Stimulated activated naive CD4-positive, alpha-beta T cell treated with Interleukin-2 at 50 U/mL for 16 hours (primary cell): ENCODE results near the gene VAV2.
"Not testable (repeated sequence)": the region's sequence is repeated elsewhere in the genome, so short reads cannot be mapped to it uniquely, and the experiment has no call there.

Source experiments
- DNase-seq: peaks from one replicate; lab custom pipeline; 2025; lab: John Stamatoyannopoulos, UW

The VAV2 gene

DNA sequence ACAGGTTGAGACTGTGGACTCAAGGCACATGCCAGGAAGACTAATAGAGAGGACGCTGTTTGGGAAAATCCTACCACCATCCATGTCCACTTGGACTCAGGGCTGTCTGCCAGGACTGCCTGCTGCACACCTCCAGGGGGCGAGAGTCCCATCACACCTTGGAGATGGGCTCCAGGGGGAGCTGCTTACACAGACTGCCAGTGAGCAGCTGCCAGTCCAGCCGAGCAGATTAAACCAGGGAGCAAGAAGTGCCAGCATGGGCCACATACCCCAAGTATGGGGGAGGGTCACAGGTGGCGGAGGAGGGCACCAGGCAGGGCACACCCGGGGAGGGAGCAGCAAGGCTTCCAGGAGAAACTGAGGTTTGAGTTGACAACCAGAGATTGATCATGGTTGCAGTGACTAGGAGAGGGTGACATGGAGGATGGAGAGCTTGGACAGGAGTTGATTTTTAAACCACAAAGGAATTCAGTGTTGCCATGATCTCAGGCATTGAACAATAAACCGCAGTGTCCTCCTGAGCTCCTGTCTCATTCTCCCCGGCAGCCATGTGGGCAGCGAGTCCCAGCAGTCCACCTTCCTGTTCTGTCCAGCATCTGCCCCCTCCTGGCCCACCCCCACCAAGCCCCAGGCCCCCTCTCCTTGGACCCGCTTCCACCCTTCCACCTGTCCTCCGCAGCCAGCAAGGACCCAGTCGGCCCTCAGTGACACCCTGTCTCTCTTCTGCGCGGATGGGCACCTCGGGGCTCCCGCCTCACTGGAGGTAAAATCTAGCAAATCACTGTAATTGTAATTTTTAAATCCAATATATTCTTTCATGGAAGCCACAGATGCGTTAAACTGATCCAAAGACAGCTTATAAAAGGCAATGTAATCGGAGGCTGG is 3.1 kb upstream of the VAV2 start:
- no peak for DNase-seq

DNA sequence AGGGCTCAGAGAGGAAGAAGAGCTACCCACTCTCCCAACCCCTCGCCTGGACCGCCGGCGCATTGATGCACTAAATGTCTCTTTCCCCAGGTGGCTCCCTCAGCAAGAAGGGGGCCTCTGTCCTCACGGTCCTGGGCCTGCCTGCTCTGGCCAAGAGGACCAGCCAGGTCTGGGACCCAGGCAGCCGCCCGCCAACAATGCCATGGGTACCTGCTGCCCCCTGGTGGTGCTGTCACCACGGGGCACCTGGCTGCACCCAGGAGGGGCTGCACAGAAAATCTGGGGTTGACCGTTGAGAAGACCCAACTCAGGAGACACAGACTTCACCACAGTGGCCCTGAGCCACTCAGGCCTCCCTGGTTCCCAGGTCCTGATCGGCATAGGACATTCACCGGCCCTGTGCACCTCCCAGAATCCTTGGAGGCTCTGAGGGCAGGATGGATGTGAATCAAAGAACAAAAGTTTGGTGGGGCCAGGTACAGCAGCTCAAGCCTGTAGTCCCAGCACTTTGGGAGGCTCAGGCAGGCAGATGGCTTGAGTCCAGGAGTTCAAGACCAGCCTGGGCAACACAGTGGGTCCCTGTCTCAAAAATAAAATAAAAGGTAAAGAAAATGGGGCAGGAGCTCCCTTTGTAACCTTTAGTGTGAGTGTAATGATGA is 2.4 kb upstream of the VAV2 start:
- peak; percentile 68 for DNase-seq

DNA sequence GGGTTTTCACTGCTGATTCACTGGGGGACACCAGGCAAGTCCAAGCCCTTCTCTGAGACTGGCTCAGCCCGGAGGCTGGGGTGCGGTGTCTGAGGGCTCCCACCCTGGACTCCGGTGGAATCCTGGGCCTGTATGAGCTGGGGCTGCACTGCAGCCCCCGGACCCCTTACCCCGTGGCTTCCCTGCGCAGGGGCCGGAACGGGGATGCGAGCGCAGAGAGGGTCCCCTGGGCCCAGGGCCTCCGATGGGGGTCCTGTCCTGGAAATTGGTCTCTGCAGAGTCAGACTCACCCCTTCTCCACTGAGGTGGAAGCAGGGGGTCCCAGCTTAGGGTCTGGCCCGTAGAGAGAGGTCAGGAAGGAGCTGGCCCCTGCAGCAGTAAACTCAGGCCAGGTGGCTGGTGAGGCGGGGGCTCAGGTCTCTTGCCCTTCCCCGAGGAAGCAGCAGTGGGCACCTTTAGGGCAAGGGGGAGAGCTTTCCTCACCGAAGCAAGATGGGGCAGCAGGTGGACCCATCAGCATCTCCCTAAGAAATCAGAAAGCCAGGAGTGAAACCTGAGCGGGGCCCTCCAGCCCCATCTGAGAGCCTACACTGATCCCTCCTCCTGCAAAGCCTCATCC is 1.6 kb upstream of the VAV2 start:
- no peak for DNase-seq

DNA sequence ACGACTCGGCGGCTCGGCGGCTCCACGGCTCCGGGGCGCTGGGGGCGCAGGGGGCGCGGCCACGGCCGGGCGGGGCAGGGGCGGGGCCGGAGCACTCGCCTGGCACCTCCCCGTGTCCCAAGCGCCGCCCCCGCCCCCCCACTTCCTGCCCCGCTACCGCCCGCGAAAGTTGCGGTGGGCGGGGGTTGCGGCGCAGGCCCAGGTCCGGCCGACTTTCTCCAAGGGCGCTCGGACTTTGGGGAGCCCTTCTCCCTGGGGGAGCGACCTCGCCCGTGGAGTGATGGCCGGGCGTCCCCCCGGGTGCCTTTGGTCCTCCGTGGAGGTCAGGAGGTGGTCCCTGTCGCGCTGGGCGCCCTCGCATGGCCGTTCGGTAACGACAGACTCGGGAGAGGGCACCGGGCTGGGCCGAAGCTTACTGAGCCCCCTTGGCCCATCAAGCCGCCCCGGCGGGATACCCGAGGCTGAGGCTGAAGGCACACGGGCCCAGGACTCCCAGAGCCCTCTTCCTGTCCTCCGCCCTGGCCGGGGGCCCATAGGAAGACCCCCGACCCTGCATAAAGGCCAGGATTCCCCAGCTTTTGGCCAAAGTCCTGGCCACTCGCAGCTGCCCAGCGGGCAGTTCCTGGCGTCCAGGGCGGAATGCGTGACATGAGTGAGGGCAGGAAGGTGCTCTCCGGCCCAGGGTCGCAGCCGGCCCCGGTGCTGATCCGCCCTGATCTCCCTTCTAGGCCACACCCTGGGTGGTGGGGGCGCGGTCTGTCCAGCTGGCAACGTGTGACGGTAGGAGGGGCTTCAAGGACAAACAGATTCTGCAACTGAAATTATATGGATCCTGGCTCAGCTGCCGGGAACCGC is 883 bp upstream of the VAV2 start:
- DNase-seq: peak; percentile 71

DNA sequence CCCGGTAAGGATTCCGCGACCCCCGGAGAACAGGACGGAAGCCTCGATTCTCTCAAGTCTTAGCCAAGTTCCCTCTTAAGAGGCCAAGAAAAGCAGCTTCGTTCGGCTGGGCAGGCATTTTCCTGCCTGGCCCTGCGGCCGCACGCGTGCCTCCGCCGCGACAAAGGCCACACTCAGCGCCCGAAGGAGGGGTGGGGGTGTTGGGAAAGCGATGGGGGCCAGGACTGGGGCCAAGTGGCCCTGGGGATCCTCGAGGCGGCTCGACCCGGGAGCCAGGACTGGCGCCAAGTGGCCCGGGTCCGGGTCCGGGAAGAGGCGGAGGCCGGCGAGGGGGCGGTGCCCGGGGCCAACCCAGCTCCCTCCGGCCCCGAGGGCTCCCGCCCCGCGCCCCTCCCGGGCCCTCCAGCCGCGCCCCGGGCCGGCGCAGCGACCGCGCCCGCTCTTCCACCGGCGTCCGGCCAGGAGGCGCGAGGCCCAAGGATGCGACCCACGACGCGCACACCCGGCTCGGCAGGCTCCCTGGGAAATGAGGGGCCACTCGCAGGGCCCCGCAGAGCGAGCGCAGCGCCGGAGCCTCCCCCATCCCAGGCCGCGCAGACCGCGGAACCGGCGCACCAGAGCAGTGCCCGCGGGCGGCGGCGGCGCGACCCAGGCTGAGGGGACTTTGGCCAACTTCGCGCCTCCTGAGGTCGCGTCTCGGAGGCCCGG is 756 bp downstream of the VAV2 start:
- DNase-seq: no peak

DNA sequence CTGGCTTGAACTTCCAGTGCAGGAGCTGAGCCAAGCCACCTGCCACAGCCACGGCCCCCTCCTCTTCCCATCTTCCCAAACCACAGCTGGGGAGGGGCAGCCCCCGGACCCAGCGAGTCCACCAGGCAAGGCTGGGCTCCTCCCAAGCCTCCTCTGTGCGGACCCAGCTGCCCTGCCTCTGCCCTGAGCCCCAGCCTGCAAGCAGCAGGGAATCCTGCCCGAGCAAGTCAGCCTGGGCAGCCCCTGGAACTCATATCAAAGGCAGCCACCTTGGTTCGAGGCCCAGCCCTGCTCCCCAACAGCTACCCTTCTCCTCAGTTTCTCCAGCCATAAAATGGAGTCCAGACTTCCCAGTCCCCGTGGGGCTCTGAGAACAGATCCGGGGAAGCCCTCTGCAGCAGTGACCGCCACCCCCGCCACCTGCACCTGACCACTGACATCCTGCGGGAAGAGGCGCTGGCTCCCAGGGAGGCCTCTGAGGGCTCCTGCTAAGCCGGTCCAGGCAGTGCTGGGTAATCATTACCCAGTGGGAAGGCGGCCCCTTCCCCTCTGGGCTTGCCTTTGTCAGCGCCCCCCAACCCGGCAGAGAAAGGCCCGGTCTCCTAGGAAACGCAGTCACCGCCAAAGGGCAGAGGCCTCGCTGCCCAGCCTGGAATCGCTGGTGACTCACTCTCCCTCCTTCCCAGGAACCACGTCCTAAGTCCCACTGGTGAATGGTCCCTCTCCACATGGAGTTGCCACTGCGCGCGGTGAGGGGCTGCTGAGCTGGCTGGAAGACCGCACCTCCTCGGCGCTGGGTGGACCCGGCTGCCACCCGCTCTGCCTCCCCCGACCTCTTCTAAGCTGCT is 1.5 kb downstream of the VAV2 start:
- no peak for DNase-seq

DNA sequence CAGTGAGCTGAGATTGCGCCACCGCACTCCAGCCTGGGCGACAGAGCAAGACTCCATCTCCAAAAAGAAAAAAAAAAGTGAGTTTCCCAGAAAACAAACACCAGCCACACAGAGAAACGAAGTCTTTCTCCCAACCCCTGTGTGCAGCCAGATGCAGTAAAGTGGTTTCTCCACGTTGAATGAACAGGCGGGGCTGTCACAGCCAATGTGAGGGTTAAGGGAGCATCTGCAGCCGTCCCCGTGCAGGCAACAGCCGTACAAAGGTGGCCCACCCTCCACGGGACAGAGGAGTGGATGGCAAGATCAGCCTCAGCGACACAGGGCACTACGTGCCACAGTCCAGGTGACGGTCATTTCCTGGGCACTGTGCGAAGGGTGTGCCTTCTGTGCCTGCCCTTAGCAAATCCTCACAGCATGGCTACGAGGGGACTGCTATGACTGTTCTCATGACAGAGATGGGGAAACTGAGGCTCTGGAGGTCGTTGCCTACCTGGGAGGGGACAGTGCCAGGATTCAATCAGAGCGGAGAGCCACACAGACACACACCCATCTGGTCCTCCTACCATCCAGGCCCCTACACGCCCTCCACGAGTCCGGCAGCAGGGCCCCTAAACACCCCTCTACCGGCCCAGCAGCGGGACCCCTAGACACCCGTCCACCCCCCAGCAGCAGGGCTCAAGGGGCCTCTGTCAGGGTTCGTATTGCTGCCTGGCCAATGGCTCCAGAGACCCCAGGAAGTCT is 2.3 kb downstream of the VAV2 start:
- no peak for DNase-seq

DNA sequence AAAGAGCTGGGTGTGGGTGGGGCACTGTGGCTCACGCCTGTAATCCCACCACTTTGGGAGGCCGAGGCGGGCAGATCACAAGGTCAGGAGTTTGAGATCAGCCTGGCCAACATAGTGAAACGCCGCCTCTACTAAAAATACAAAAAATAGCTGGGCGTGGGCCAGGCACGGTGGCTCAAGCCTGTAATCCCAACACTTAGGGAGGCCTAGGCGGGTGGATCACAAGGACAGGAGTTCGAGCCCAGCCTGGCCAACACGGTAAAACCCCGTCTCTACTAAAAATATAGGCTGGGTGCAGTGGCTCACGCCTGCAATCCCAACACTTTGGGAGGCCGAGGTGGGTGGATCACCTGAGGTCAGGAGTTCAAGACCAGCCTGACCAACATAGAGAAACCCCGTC is 3.4 kb downstream of the VAV2 start:
- not testable (repeated sequence) for DNase-seq

DNA sequence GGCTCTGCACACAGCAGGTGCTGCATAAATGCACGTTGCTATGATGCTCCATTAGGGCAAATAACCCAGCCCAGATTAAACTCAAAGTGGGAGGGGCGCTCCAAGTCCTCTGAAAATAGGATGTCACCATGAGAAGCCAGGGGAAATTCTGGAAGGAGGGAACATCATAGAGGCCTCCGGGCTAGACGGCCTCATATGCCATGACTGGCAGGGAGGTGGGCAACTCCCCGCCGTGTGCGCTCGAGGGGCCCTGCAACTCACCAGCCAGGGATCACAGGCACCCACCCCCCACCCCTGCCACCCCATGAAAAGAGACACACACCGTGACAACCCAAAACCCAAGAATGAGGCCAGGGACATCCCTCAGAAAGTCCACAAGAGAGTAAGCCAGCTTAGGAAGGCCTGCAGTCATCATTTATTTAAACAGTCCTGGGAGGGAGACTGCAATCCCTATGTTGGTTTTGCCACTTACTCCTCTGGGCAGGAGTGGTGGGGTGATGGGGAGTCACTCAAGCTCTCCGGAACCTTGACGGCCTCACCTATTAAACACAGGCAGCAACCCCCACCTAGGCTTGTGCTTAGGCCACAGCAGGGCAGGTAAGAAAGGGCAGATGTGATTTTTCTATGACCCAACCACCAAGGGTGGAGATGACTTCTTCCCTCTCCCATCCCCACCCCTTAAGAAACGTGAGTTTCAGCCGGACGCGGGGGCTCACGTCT is 4.0 kb downstream of the VAV2 start:
- DNase-seq: no peak

DNA sequence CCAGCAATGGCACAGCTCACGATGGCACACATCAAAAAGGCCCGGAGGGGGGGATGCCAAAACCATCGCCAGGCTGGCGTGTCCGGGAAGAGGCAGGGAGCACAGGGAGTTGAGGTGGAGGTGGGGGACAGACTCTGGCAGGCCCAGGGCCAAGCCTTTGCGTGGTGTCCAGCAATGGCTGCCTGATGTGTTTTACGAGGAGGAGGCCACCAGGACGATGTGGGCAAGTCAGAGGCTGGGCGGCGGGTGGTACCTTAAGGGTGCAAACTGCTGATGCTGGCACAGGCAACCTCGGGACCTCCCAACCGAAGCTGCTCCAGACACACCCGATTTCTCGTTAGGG is 4.7 kb downstream of the VAV2 start:
- DNase-seq: no peak

DNA sequence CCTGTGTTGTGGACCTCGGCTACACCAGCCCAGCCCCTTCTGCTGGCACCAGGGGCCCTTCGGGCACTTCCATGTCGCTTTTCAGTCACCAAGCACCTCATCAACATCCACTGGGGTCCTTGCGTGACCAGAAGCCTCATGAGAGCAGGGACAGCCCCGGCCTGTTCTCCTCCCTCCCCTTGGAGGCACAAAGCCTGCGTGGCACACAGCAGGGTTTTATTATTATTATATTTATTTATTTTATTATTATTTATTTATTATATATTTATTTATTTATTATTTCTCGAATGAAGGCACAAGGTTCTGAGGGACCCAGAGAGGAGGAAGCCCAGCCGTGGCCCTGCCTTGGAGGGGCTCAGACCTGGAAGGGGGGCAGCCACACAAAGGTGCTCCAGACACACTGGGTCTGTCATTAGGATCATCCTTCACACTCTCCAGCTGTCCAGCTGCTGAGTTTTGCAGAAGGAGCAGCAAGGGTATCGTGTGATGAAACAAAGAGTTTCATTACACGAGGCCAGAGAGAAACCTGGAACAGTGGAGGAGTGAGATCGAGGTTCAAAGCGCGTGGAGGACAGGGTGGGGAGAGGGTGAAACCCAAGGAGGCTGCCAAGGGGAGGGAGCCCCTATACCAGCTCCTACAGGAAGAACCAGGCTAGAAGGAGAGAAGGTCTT is 5.2 kb downstream of the VAV2 start:
- DNase-seq: no peak

DNA sequence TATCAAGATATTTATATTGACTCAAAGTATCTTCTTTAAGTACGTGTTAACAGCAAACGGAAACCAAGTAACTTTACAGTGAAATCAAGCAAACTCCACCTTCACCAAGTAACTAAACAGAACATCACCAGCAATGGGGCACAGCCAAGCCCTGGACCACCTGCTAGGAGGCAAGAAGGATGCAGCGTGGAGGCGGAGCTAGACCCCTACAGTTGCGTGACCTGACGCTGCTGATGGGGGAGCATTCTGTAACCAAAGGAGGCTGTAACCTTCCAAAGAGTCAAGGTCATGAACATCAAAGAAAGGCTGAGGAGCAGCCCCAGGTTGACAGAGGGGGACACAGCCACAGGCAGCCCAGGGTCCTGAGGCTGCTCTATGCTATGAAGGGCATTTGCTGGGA is 6.1 kb downstream of the VAV2 start:
- no peak for DNase-seq

DNA sequence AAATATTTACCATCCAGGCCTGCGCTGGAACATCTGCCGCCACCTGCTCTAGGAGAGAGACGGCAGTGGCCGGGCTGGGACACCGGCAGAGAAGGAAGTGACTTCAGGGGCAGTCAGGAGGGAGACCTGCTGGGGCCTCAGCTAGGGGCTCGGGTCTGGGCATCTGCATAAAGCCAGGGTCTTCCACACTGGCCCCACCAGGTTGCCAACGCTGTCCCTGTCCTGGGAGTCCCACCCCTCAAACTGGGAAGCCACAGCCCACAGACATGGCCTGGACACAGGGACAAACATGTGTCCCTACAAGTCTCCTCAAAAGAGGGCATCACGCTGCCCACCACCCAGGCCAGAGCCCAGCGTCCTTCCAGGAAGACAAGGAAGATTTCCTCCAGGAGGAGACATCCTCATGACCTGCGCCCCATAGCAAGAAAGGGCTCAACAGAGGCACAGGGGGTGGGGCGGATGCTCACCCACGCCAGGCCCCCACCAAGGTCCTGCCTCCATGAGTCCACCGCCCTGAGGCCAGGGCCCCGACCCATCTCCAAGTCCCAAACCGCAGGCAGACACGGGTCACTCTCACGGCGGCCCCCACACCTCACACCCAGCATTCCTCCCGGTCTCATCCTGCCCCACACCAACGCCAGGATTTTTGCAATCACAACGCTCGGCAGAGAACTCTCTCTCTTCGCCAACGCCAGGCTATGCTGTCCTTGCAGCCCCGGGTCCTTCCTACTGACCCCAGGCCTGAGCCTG is 9.0 kb downstream of the VAV2 start:
- DNase-seq: no peak

DNA sequence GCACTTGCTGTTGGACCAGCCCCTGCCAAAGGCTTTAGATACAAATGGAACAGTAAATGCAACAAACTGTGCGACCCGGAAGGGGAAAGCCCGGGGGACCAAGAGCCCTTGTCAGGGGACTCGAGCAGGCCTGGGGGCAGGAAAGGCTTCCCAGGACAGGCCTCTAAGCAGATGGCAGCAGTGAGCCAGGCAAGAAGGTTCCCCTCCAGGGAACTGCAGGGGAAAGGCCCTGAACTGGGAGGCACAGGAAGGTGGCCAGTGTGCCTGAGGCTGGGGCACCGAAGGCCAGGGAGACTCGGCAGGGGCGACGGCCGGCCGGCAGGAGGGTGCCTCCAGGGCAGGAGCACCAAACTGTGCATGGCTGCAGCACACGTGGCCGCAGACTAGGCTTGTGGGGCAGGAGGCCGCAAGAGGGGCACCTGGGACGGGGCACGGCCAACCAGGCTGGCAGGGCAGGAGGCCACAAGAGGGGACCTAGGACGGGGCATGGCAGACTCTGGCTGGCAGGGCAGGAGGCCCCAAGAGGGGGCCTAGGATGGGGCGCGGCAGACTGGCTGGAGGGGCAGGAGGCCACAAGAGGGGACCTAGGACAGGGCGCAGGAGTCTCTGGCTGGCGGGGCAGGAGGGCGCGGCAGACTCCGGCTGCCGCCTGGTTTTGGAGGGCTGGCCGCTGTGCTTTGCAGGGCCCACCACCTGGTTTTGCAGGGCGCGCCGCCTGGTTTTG is 10.0 kb downstream of the VAV2 start:
- no peak for DNase-seq

DNA sequence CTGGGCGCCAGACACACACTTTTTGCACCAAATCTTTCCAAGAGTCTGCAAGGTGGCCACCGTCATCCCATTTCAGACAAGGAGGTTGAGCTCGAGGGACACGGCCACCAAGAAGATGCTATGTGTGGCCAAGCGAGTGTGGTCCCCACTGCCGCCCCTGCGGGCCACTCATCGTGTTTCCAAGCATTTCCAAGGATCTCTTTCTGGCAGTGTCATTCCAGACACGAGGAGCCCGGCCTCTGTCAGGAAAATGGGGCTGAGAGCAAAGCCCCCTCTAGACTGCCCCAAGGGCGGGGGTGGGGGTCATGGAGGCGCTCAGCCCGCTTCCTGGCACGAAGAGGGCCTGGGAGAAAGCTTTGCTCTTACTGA is 10.6 kb downstream of the VAV2 start:
- DNase-seq: no peak

DNA sequence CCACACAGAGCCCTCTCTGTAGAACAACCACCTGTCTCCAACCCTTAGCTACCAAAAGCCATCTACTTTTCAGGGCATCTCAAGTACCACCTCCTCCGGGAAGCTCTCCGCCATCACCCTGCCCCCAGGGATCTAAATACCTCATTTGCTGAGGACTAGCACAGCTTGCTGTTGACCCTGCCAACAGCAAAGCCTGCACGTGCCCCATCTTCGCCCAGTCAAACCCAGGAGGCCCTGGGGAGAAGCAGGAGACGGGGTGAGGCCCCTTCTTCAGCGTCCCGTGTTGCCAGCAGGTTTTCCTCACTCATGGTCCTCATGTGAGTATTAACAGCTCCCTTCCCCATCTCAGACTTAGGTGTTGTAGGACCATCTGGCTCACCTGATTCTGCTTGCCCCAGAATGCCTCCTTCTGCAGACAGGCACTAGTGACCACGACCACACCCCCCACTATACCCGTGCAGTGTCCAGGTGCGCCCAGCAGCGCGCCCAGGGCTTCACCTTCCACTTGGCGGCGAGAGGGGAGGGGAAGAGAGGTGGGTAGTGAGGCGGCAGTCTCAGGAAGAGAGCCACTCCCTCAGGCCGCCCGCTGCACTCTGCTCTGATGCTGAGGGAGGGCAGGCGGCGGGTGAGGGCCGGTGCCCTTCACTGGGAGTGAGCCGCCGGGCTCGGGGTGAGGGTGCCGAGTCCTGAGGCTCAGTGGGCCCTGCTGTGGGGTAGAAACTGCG is 11.1 kb downstream of the VAV2 start:
- DNase-seq: no peak
